ENCODE measurements around the gene KLLN.

KLLN gene

DNA sequence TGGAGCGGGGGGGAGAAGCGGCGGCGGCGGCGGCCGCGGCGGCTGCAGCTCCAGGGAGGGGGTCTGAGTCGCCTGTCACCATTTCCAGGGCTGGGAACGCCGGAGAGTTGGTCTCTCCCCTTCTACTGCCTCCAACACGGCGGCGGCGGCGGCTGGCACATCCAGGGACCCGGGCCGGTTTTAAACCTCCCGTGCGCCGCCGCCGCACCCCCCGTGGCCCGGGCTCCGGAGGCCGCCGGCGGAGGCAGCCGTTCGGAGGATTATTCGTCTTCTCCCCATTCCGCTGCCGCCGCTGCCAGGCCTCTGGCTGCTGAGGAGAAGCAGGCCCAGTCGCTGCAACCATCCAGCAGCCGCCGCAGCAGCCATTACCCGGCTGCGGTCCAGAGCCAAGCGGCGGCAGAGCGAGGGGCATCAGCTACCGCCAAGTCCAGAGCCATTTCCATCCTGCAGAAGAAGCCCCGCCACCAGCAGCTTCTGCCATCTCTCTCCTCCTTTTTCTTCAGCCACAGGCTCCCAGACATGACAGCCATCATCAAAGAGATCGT is 690 bp upstream of the KLLN start:
- TF ChIP-seq TAF1 (IDR thresholded peaks at IDR 0.05; ENCODE audit: low read depth) (0 out of 2 replicates have a peak, but pooled peaks have one; percentile 20), YY1 (IDR thresholded peaks at IDR 0.05; ENCODE audit: low read depth) (peak; percentile 69; the same call in 1 of the 2 replicates)

DNA sequence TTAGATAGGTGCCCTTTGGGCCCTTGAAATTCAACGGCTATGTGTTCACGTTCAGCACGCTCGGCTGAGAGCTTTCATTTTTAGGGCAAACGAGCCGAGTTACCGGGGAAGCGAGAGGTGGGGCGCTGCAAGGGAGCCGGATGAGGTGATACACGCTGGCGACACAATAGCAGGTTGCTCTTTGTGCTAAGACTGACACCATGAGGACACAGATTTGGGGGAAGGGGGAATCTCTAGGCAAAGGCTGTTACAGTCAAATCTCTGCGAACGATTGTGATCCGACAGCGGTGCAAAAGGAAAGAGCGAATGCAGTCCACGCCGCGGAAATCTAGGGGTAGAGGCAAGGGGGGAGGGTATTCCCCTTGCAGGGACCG is 667 bp downstream of the KLLN start:
- TF ChIP-seq TEAD4 (IDR thresholded peaks at IDR 0.05), result no peak
- TF ChIP-seq CEBPB (IDR thresholded peaks at IDR 0.05), result no peak
- TF ChIP-seq YY1 (IDR thresholded peaks at IDR 0.05; ENCODE audit: low read depth), result no peak
- TF ChIP-seq NFIC (IDR thresholded peaks at IDR 0.05), result no peak
- no peak for TF ChIP-seq FOXM1 (IDR thresholded peaks at IDR 0.05; ENCODE audit: borderline replicate concordance, low read depth)
- no peak for TF ChIP-seq CREB1 (IDR thresholded peaks at IDR 0.05; ENCODE audit: low read depth)
- TF ChIP-seq, protein P1, sequence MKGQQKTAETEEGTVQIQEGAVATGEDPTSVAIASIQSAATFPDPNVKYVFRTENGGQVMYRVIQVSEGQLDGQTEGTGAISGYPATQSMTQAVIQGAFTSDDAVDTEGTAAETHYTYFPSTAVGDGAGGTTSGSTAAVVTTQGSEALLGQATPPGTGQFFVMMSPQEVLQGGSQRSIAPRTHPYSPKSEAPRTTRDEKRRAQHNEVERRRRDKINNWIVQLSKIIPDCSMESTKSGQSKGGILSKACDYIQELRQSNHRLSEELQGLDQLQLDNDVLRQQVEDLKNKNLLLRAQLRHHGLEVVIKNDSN (IDR thresholded peaks at IDR 0.05), result no peak
- TF ChIP-seq, protein P2, sequence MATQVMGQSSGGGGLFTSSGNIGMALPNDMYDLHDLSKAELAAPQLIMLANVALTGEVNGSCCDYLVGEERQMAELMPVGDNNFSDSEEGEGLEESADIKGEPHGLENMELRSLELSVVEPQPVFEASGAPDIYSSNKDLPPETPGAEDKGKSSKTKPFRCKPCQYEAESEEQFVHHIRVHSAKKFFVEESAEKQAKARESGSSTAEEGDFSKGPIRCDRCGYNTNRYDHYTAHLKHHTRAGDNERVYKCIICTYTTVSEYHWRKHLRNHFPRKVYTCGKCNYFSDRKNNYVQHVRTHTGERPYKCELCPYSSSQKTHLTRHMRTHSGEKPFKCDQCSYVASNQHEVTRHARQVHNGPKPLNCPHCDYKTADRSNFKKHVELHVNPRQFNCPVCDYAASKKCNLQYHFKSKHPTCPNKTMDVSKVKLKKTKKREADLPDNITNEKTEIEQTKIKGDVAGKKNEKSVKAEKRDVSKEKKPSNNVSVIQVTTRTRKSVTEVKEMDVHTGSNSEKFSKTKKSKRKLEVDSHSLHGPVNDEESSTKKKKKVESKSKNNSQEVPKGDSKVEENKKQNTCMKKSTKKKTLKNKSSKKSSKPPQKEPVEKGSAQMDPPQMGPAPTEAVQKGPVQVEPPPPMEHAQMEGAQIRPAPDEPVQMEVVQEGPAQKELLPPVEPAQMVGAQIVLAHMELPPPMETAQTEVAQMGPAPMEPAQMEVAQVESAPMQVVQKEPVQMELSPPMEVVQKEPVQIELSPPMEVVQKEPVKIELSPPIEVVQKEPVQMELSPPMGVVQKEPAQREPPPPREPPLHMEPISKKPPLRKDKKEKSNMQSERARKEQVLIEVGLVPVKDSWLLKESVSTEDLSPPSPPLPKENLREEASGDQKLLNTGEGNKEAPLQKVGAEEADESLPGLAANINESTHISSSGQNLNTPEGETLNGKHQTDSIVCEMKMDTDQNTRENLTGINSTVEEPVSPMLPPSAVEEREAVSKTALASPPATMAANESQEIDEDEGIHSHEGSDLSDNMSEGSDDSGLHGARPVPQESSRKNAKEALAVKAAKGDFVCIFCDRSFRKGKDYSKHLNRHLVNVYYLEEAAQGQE (IDR thresholded peaks at IDR 0.05; ENCODE audit: low read depth), result no peak
- TF ChIP-seq RAD21 (IDR thresholded peaks at IDR 0.05; ENCODE audit: low read depth), result no peak
- TF ChIP-seq, protein P3, sequence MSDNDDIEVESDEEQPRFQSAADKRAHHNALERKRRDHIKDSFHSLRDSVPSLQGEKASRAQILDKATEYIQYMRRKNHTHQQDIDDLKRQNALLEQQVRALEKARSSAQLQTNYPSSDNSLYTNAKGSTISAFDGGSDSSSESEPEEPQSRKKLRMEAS (IDR thresholded peaks at IDR 0.05), result no peak
- no peak for TF ChIP-seq EGR1 (IDR thresholded peaks at IDR 0.05)
- TF ChIP-seq TAF1 (IDR thresholded peaks at IDR 0.05; ENCODE audit: low read depth), result no peak
- no peak for TF ChIP-seq EP300 (IDR thresholded peaks at IDR 0.05; ENCODE audit: borderline replicate concordance)
- no peak for TF ChIP-seq TCF12 (IDR thresholded peaks at IDR 0.05; ENCODE audit: low read depth)
- TF ChIP-seq ZBTB7A (IDR thresholded peaks at IDR 0.05; ENCODE audit: low read depth), result no peak

DNA sequence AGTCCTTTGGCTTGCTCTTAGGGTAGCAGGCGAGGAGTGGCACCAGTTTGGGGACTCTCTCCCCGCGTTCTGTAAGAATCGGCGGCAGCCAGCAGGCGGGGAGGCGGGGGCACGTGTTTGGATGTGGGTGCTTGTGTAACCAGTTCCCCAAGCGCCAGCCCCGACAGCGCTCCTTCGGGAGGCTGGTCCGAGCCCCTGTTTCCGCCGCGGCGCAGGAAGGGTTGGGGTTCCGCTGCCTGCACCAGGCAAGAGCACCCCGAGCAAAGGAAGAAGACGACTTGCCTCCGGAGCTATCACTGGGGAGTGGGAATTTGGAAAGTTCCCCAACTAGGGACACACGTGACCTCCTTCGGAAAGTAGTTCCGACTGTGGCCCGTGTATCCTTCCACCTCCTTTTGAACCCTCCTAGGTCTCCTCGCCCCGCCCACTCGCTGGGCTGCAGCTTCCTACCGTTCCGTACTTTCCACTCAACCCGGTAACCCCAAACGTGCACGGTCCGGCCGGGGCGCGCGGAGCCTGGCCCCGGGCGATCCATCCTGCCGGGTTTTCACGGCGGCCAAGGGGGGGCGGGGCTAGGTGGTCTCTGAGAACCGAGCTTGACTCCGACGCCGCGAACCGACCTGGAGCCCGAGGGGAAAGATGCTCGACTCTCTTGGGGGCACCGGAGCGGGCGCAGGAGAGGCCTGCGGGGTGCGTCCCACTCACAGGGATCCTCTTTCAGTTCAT is 1.2 kb downstream of the KLLN start:
- TF ChIP-seq CREB1 (IDR thresholded peaks at IDR 0.05; ENCODE audit: low read depth) (peak; percentile 30; the same call in 1 of the 2 replicates), RAD21 (IDR thresholded peaks at IDR 0.05; ENCODE audit: low read depth) (peak; percentile 20; the same call in 1 of the 2 replicates), FOXM1 (IDR thresholded peaks at IDR 0.05; ENCODE audit: borderline replicate concordance, low read depth) (peak; percentile 42; the same call in 1 of the 2 replicates), TCF12 (IDR thresholded peaks at IDR 0.05; ENCODE audit: low read depth) (peak; percentile 78; the same call in 1 of the 2 replicates), EP300 (IDR thresholded peaks at IDR 0.05; ENCODE audit: borderline replicate concordance) (peak; percentile 52), NFIC (IDR thresholded peaks at IDR 0.05) (peak; percentile 70), ZBTB7A (IDR thresholded peaks at IDR 0.05; ENCODE audit: low read depth) (peak; percentile 97), CEBPB (IDR thresholded peaks at IDR 0.05) (no peak), TAF1 (IDR thresholded peaks at IDR 0.05; ENCODE audit: low read depth) (peak; percentile 97), TEAD4 (IDR thresholded peaks at IDR 0.05) (no peak), YY1 (IDR thresholded peaks at IDR 0.05; ENCODE audit: low read depth) (peak; percentile 85), EGR1 (IDR thresholded peaks at IDR 0.05) (peak; percentile 64)
- TF ChIP-seq, protein P1 (IDR thresholded peaks at IDR 0.05), result peak; percentile 96
- TF ChIP-seq, protein P2 (IDR thresholded peaks at IDR 0.05; ENCODE audit: low read depth), result peak; percentile 37; the same call in 1 of the 2 replicates
- TF ChIP-seq, protein P3 (IDR thresholded peaks at IDR 0.05), result peak; percentile 98

DNA sequence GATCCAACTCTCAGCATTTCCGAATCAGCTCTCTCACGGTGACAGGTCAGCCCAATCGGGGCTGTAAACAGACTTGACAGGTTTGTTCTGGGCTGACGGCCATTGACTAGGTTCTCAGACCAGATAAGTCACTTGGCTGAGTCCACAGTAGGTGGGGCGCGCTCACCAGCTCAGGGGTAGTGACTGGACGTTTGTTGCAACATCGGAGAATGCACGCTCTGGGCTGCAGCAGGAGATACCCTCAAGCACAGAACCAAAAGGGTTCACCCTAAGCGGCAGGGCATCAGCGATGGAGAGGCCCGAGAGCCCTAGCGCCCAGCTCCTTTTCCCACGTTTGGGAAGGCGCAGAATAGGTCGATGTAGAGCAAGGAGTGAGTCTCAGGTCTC is 1.8 kb downstream of the KLLN start:
- TF ChIP-seq RAD21 (IDR thresholded peaks at IDR 0.05; ENCODE audit: low read depth) (no peak), YY1 (IDR thresholded peaks at IDR 0.05; ENCODE audit: low read depth) (no peak), EGR1 (IDR thresholded peaks at IDR 0.05) (no peak)
- TF ChIP-seq, protein P1 (IDR thresholded peaks at IDR 0.05), result no peak

DNA sequence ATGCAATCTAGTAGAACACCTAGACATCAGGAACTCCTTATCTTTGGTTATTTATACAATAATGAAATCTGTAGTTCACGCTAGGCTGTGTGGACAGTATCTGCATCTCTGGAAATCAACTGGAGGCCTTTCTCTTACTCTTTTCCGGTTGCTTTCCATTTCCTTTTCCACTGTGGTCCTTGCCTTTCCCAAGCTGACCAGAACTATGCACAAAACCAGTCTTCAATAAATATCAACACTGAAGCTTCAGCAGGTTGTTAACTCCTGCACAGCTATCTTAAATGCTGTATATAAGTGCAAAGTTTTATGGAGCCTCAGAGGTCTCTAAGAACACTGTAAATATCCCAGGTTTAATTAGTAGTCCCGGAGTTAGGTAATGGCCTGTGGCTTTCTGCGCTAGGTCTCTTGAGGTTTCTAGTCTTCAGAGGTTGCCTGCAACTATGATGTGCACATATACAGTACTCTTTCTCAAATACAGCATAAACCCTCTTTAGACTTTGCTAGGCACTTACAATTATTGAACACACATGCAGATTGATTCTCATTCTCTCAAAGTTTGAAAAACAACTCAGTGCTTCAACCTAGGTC is 2.4 kb downstream of the KLLN start:
- TF ChIP-seq, protein P1 (IDR thresholded peaks at IDR 0.05), result no peak
- TF ChIP-seq RAD21 (IDR thresholded peaks at IDR 0.05; ENCODE audit: low read depth) (no peak), NFIC (IDR thresholded peaks at IDR 0.05) (no peak), TAF1 (IDR thresholded peaks at IDR 0.05; ENCODE audit: low read depth) (no peak), ZBTB7A (IDR thresholded peaks at IDR 0.05; ENCODE audit: low read depth) (no peak), EGR1 (IDR thresholded peaks at IDR 0.05) (no peak), TEAD4 (IDR thresholded peaks at IDR 0.05) (no peak), CREB1 (IDR thresholded peaks at IDR 0.05; ENCODE audit: low read depth) (no peak), TCF12 (IDR thresholded peaks at IDR 0.05; ENCODE audit: low read depth) (no peak), YY1 (IDR thresholded peaks at IDR 0.05; ENCODE audit: low read depth) (no peak), FOXM1 (IDR thresholded peaks at IDR 0.05; ENCODE audit: borderline replicate concordance, low read depth) (no peak), EP300 (IDR thresholded peaks at IDR 0.05; ENCODE audit: borderline replicate concordance) (no peak), CEBPB (IDR thresholded peaks at IDR 0.05) (no peak)
- TF ChIP-seq, protein P3 (IDR thresholded peaks at IDR 0.05), result no peak
- TF ChIP-seq, protein P2 (IDR thresholded peaks at IDR 0.05; ENCODE audit: low read depth), result no peak
